Activated CD8-positive, alpha-beta memory T cell treated with anti-CD3 and anti-CD28 coated beads, Interleukin-2, amount 50 U/mL, for 1 hour (primary cell): ENCODE measurements around the gene SAMD4A.
"Not testable (repeated sequence)": the region's sequence is repeated elsewhere in the genome, so short reads cannot be mapped to it uniquely, and the experiment has no call there.

Experiments
- DNase-seq: peaks from one replicate; pipeline ENCODE4 v3.0.0-alpha.2; 2020; ENCODE audit errors: extremely low read depth

Gene SAMD4A

DNA sequence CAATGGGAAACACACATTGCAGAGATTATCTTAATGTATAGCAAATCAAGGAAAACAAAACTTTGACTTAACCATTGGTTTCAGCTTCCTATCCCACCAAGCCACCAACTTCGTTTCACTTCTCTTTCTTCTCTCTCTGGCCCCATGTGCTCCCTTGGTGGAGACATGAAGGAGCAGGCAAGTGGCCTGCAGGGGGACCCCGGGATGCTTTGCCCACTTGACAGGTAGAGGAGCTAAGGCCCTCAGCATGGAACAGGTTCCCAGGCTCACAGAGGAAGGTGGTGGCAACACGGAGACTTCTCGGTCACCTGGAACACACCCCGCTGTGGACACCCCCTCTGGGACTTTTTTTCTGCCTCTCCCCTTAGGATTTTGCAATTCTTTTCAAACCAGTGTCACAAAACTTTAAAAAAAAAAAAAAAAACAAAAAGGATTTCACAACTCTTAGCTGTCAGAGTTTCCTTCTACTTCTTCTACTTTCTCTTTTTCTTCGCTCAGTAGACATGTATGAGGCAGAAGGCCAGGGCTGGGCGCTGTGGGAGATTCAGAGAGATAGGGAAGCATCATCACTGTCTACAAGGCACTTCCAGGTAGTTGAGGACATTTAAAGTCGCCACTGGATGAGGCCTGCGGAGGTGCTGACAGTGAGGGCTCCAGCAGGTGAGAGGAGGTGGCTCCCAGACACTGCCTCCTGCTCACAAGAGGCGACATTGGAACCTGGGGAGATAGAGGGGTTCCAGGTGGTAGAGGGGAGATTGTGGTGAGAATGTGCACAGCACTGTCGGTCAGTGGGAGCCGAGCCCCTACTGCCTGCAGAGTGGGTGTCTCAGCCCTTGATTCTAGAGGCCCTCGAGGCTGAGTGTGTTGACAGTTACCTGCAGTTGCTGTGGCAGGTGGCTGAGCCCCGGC lies 216.1 kb downstream of the SAMD4A start:
- DNase-seq = no peak

DNA sequence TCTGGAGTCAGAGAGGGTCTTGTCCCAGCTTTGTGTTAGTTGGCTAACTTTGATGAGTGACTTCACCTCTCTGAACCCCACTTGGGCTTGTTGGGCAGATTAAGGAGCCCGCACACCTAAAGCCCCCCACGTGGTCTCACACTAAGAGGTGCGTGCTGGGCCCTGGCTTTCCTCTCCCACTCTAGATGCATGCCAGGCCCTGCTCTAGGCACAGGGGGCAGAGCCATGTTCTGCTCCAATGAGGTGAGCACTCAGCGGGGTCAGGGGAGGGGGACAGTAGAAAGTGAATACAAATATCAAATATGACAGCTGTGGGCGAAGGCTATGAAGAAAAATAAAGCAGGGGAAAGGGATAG lies 216.7 kb downstream of the SAMD4A start:
- DNase-seq = no peak

- no peak for DNase-seq
Measured at GRCh38 chr14:54784060-54784459, 217.1 kb downstream of the SAMD4A start.

DNA sequence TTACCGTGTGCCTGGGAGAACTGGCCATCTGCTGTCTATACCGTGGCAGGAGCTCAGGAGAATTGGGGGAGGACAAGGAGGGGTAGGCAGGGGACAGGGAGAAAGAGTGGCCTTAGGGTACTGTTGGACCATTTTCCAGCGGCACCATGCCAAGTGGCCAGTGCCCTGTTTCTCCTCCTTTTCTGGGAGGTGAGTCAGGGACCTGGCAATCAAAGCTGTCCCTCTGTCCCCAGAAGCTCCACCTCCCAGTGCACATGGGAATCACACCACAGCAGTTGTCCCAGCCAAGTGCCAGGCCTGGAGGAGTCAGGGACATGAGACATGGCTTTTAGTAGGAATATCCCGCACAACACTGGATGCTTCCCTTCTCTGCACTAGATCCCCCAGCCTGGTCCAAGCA lies 217.7 kb downstream of the SAMD4A start:
- DNase-seq = no peak

DNA sequence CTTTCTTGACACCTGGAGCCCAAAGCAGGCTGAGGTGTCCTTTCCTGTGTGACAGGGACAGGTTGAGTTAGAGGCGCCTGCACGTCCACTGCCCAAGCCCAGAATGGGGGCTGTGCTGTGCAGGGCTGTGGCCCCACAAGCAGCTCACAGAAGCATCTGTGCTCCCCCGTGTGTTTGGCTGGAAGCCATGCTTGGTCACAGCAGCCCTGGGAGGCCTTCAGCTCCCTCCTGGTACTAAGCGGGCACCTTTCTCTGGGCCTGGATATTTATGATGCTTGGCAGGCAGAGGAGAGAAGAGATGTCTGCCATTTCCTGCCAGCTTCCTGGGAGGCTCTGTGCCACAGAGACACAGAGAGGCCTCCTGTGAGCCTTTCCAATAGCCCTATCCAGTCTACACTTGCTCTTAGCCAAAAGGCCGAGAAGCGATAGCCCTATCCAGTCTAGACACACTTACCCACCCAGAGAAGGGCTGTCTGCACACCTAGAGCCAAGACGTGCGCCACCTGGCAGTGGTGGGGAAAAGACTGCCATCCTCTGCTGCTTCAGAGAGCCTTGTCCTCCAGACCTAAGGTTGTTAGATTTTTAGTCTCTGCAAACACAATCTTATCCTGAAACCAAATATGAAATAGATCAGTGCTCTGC lies 218.3 kb downstream of the SAMD4A start:
- no peak for DNase-seq

DNA sequence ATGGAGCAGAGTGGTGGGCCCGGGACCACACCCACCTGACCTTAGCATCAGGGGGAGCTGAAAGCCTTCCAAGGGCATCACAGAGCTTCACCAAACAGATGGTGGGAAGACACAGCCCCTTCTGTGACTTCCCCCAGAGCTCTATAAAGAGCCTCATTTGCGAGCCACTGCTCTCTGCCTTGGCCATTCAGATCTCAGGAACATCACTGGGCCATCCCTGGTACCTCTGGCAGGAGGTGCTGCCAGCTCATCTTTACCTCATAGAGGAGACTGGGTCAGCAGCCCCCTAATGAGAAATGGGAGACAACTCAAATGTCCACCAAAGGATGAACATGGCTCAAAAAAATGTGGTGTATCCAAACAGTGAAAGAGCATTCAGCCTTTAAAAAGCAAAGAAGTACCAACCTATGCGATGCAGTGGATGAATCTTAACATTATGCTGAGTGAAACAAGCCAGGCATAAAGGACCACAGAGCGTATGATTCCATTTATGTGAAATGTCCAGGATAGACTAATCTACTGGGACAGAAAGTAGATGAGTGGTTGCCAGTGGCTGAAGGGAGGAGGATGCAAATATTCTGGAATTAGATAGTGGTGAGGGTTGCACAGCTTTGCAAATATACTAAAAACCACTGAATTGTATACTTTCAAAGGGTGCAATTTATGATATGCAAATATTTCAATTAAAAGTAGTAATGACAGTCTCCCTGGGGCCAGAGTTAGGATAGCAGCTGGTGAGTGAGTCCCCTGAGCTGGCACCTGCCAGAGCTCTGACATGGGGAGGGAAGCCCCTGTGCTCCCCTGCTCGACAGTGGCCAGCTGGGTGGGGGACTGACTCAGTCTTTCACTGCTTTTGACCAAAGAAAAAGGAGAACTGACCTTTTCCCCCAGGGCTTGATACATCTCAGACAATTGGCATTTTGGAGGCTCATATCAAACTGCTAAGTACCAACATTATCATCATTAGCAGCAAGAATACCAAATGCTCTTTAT lies 219.1 kb downstream of the SAMD4A start:
- DNase-seq = no peak

GRCh38 chr14:54786838-54787237 lies 219.9 kb downstream of the SAMD4A start:
- DNase-seq = no peak

- DNase-seq = no peak
Measured at GRCh38 chr14:54787261-54787660, 220.3 kb downstream of the SAMD4A start.

GRCh38 chr14:54788701-54789100 lies 221.8 kb downstream of the SAMD4A start:
- DNase-seq = no peak

DNA sequence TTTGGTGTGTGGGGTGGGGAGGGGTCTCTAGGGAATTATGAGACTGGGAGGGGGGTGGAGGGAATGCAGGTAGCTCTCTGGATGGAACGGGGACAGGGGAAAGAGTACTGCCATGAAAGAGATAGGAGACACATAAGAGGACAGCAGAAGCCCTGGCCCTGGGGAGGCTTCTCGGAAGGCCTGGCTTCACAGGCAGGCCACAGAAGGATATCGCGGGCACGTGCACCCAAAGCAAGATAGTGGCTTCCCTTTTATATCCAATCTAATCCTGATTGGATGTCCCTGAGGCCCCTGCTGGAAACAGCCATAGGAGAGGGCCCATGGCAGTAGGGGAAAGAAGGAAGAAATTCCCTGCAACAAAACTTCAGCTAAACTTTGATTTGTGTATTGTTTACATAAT lies 222.2 kb downstream of the SAMD4A start:
- DNase-seq = no peak

DNA sequence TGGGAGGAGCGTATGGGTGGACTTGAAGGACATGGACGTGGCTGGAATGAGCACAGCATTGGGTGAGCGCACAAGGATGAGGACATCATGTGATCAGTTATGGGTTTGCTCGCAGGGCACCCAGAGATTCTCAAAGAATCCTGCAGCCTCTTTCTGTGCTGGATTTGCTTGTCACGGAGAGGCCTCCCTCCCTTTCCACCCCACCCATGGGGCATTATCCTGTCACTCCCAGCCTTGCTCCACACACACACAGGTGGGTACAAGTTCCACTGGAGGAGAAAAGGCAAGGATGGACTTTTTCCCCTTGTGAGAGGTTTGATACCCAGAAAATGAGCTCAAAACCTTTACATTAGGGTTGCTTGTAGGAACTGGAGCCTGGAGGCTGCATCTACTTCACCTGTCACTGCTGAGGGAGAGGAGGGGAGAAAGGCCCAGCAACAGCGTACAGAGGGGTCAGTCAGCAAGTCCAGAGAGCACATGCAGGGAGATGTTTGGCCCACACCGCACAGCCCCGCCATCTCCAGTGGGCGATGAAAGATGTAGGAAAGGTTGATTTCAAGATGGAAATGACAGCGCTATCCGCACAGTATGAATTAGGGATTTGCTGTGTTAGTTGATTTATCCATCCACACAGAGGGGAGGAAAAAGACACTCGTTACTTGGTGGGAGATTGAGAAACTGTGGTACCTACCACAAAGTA lies 223.0 kb downstream of the SAMD4A start:
- DNase-seq = no peak

GRCh38 chr14:54791001-54791400 lies 224.1 kb downstream of the SAMD4A start:
- no peak for DNase-seq

DNA sequence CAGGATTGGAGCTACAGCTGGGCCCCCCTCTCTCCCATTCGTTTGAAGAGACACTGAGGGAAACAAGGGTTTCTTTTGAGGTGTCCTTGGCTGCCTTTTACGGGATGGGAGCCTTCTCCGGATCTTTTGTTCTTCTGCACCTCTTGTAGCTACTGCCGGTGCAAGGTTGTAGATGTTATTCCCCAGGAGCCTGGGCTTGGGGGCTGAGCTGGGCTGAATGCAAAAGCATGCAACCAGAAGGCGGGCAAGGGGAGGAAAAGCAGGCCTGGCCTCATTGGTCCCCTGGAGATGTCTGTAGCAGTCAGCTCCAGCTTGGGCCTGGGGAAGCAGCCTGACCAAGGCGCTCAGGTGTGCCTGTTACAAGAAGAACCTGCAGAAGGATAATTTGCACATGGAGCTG lies 225.4 kb downstream of the SAMD4A start:
- no peak for DNase-seq

DNA sequence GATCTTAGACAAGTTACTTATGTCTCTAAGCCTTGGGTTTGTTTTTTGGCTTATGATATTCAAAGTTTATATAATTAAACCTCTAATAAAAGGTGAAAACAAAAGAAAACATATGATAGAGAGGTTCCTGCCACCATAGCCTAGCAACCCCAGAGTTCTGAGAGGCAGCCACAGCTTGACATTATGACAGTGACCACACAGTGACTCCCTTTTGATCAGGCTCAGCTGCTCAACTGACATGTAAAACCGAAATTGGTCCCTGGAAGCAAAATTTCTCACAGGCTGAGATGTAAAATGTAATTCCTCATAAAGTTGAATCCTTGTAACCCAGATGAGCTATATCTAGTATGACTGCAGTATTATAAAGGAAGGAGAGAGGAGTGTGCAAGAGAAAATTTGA lies 227.2 kb downstream of the SAMD4A start:
- no peak for DNase-seq

DNA sequence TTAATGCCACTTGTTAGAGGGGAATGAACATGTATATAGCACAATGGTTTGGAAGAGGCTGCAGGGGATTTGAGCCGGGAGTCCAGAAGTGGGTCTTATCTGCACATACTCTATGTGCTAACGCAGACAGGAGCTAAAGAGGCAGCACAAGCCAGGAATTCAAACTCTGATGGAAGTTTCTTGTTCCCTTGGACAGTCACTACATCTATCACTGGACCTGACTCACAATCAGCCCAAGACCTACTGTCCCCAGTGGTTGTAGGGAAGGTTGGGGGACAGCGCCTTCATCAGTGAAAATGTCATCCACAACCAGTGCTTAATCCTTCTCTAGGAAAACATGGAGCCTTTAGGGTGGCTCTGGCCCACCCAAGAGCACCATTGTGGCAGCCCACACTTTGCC lies 227.9 kb downstream of the SAMD4A start:
- no peak for DNase-seq

DNA sequence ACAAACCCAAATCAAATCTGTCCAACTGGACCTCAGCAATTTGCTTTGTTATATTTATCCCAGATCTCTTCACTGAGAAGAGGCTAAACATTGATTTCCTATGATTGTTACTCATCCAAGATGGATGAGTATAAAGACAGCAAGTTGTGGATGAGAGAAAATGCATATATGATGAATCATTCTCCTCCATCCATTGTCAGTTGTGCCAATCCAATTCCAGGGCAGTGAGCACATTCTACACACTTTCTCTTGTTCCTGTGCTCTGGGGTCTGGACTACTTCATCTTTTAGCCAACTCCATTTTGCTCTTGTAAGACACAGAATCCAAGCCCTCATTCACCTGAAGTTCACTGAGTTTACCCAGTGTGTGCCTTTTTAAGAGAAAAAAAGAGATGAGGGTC lies 230.0 kb downstream of the SAMD4A start:
- DNase-seq = no peak

DNA sequence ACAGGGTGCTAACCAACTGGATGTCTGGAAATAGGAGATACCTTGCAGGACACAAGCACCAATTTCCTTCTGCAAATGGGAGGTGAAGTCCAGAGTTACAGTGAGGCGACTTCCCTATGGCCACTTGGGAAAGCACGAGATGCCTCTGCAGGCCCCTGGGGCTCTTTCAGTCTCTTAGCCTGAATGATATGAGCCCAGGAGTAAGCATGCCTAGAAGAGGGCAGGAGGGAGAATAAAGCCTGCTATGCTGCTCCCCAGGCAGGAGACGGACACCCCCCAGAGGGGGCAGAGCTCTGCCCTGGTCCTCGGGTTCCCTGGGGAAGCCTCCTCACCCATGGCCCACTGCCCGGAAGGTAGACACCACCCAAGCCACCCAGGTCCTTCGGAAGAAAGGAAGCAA lies 230.6 kb downstream of the SAMD4A start:
- no peak for DNase-seq

DNA sequence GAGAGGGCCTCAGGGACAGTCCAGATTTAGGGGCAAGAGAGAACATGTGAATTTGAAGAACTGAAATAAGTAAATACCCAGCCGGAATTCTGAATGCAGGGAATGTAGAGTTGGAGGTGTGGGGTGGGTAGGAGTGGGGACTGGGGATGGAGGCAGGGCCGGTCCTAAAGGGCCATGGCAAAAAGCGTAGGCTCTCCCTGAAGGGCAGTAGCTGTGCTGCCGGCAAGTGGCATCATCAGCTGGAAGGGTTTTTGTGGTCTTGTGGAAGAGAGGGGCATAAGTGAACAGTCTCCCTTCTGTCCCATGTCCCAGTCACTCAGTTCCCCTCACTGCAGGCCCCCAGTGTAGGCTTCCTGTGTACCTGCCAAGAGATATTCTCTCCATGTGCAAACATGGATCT lies 231.1 kb downstream of the SAMD4A start:
- DNase-seq = no peak

- DNase-seq = no peak
Measured at GRCh38 chr14:54798465-54799124, 231.7 kb downstream of the SAMD4A start.

DNA sequence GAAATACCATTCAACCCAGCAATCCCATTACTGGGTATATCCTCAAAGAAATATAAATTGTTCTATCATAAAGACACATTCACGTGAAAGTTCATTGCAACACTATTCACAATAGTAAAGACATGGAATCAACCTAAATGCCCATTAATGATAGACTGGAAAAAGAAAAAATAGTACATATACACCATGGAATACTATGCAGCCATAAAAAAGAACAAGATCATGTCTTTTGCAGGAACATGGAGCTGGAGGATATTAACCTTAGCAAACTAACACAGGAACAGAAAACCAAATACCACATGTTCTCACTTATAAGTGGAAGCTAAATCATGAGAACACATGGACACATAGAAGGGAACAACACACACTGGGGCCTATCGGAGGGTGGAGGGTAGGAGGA lies 234.6 kb downstream of the SAMD4A start:
- not testable (repeated sequence) for DNase-seq

GRCh38 chr14:54803396-54803795 lies 236.5 kb downstream of the SAMD4A start:
- no peak for DNase-seq
